Stomach (tissue), 9 donors: ENCODE results near the gene TRIM63. TPM values are rescaled to one million over a fixed set of nuclear protein-coding genes. Genes with fewer than 3 reads are reported as not detected.

Source experiments
- DNase-seq, 2 donors: peaks; one replicate each; pipeline versions ENCODE4 v3.0.0 to v3.0.0-alpha.2; 2013 to 2019
- H3K27ac ChIP-seq, 5 donors: fragments of 200-600 bp in 4 of 5; sonication (generic) in 4 of 5; one replicate each; pipeline ENCODE4 v1.5.1; 2013 to 2019; ENCODE audit warnings: mild to moderate bottlenecking in 1 of 5, moderate library complexity in 1 of 5
- H3K27me3 ChIP-seq, 3 donors: fragments of 200-600 bp; sonication (generic); one replicate each; pipeline ENCODE4 v1.5.1; 2017 to 2019; ENCODE audit warnings: mixed run types in 1 of 3
- H3K36me3 ChIP-seq, 4 donors: fragments of 200-600 bp; sonication (generic); 1 replicate in 3 of 4; 2 replicates in 1 of 4; pipeline ENCODE4 v1.5.1; 2016 to 2019
- H3K4me1 ChIP-seq, 4 donors: fragments of 200-600 bp; sonication (generic); one replicate each; pipeline ENCODE4 v1.5.1; 2016 to 2019
- H3K4me3 ChIP-seq, 4 donors: fragments of 200-600 bp; sonication (generic) in 3 of 4; one replicate each; pipeline ENCODE4 v1.5.1; 2016 to 2019; ENCODE audit warnings: mild to moderate bottlenecking in 1 of 4
- H3K9me3 ChIP-seq, 4 donors: fragments of 200-600 bp; sonication (generic); one replicate each; pipeline ENCODE4 v1.5.1; 2016 to 2019
- CTCF ChIP-seq, 7 experiments: fragments of 450-650 bp in 4 of 7; fragments of 200-600 bp in 3 of 7; sonication (generic) in 3 of 7; IDR thresholded peaks; one replicate each; pipeline ENCODE4 v1.5.1; 2016 to 2019; ENCODE audit warnings: antibody characterized with exemption in 7 of 7, control low read depth in 2 of 7, mild to moderate bottlenecking in 1 of 7
- EP300 ChIP-seq: sonication (generic); formaldehyde crosslinking; IDR thresholded peaks from one replicate; pipeline ENCODE4 v1.6.1; 2017; ENCODE audit warnings: antibody characterized with exemption
- POLR2A ChIP-seq, 4 donors: fragments of 450-650 bp; IDR thresholded peaks; one replicate each; pipeline ENCODE4 v1.6.1; 2016; ENCODE audit warnings: antibody characterized with exemption in 4 of 4, control low read depth in 2 of 4, mild to moderate bottlenecking in 1 of 4, moderate library complexity in 1 of 4
- POLR2AphosphoS5 ChIP-seq, 3 donors: sonication (generic); formaldehyde crosslinking; IDR thresholded peaks; one replicate each; pipeline ENCODE4 v1.6.1; 2016; ENCODE audit warnings: antibody characterized with exemption in 3 of 3
- WGBS, 5 donors: extraction: QIAGEN DNeasy Blood & Tissue Kit in 3 of 5; methylation state at CpG; one replicate each; pipeline versions ENCODE4 v1.1.5 to v1.1.7; 2013 to 2018; 5-methylcytosine and 5-hydroxymethylcytosine counted together
- intact Hi-C: fragments of 100-400 bp; cut with DNase I; formaldehyde crosslinking; loops from one replicate; pipeline ENCODE4 v1.15.1; 2023; ENCODE audit warnings: low total_unique reads
- polyA plus RNA-seq, 3 donors: library from polyadenylated mRNA; stranded (reverse); fragments of 200-250 nt; gene quantifications; one replicate each; pipeline ENCODE4 v1.2.3, GENCODE V29; 2013
- total RNA-seq, 5 donors: library from RNA; depleted of rRNA; stranded (reverse); fragments of >200 nt; gene quantifications; one replicate each; pipeline versions ENCODE4 v1.1.0 to v1.2.3, GENCODE V29; 2014 to 2016
- donor health status: healthy with polysubstance abuse.
- donor health status: Bipolar disorder and iron deficiency.
- donor health status: healthy.

Gene TRIM63
- total and polyA plus RNA-seq, 8 donors, result 0.37 to 6.0 (median 0.42) TPM; not detected in 4

GRCh38 chr1:26053718-26054560 lies 13.5 kb downstream of the TRIM63 start:
- no peaks in the 10 kb centered on the region for H3K4me1 ChIP-seq
- H3K36me3 ChIP-seq, result no peaks in the 10 kb centered on the region
- H3K27ac ChIP-seq, result no peak overlapping the region
- TF ChIP-seq POLR2AphosphoS5 (IDR thresholded peaks at IDR 0.05), result no peak
- TF ChIP-seq POLR2A (IDR thresholded peaks at IDR 0.05), result no peak
- no peak for TF ChIP-seq CTCF (IDR thresholded peaks at IDR 0.05)
- TF ChIP-seq EP300, result no peak
- H3K27me3 ChIP-seq, result peaks cover 0 to 26% (median 14%) of the 10 kb centered on the region in 3 donors
- intact Hi-C loops, result no loop called here
- no peak overlapping the region for H3K4me3 ChIP-seq
- H3K9me3 ChIP-seq, result no peaks in the 10 kb centered on the region
- DNase-seq, result no peak
- 42 to 48% (median 43%) methylated on average over 16 of the region's 16 CpGs for WGBS, 5 donors

- H3K27me3 ChIP-seq, result peaks cover 15 to 62% (median 45%) of the 10 kb centered on the region in 3 donors
- WGBS, 5 donors, result 84 to 94% (median 90%) methylated on average over 6 of the region's 6 CpGs
Observed at GRCh38 chr1:26050248-26050640, 17.2 kb downstream of the TRIM63 start.

GRCh38 chr1:26049531-26050247 lies 17.7 kb downstream of the TRIM63 start:
- H3K9me3 ChIP-seq, result no peaks in the 10 kb centered on the region
- H3K27ac ChIP-seq, result no peak overlapping the region
- no peak overlapping the region for H3K4me3 ChIP-seq
- no peaks in the 10 kb centered on the region for H3K36me3 ChIP-seq
- peaks cover 15 to 67% (median 51%) of the 10 kb centered on the region in 3 donors for H3K27me3 ChIP-seq
- no peak for DNase-seq
- intact Hi-C loops, result no loop called here
- TF ChIP-seq POLR2A (IDR thresholded peaks at IDR 0.05), result no peak
- no peak for TF ChIP-seq EP300
- no peak for TF ChIP-seq CTCF (IDR thresholded peaks at IDR 0.05)
- WGBS, 5 donors, result 63 to 76% (median 70%) methylated on average over 8 to 10 of the region's 10 CpGs
- peaks cover 14 to 18% (median 17%) of the 10 kb centered on the region in 4 donors for H3K4me1 ChIP-seq

More at GRCh38 chr1:26050248-26050640, 17.2 kb downstream of the TRIM63 start:
- Histone ChIP-seq H3K9me3 (no peaks in the 10 kb centered on the region), H3K27ac (no peak overlapping the region), H3K4me3 (no peak overlapping the region), H3K4me1 (peaks cover 14 to 17% (median 16%) of the 10 kb centered on the region in 4 donors), H3K36me3 (no peaks in the 10 kb centered on the region)
- TF ChIP-seq CTCF (IDR thresholded peaks at IDR 0.05) (no peak), POLR2AphosphoS5 (IDR thresholded peaks at IDR 0.05) (no peak), POLR2A (IDR thresholded peaks at IDR 0.05) (no peak), EP300 (no peak)
- no peak for DNase-seq
- intact Hi-C loops, result no loop called here

- Histone ChIP-seq H3K36me3 (no peaks in the 10 kb centered on the region), H3K4me1 (peaks cover 14 to 18% (median 17%) of the 10 kb centered on the region in 4 donors), H3K9me3 (no peaks in the 10 kb centered on the region), H3K27me3 (peaks cover 15 to 74% (median 61%) of the 10 kb centered on the region in 3 donors), H3K27ac (no peak overlapping the region), H3K4me3 (no peak overlapping the region)
- DNase-seq, result no peak
- 70 to 78% (median 71%) methylated on average over 6 to 7 of the region's 7 CpGs for WGBS, 5 donors
- TF ChIP-seq POLR2AphosphoS5 (IDR thresholded peaks at IDR 0.05) (no peak), CTCF (IDR thresholded peaks at IDR 0.05) (no peak), EP300 (no peak), POLR2A (IDR thresholded peaks at IDR 0.05) (no peak)
- intact Hi-C loops, result no loop called here
Observed at GRCh38 chr1:26047278-26047874, 20.1 kb downstream of the TRIM63 start.
